ENCODE results near the gene TFAP2E. TPM values are rescaled to one million over a fixed set of nuclear protein-coding genes. Genes with fewer than 3 reads are reported as not detected.
A peak's percentile ranks its signal among the peaks of the same experiment; 100 is the strongest.

Gene TFAP2E
- total RNA-seq, 2 donors from 2014 or later = 0.62 to 0.66 TPM

GRCh38 chr1:35574125-35574654 lies 1.1 kb downstream of the TFAP2E start:
- H3K4me1 ChIP-seq (ENCODE audit: control insufficient read depth, insufficient read depth, low read length) = no peaks in the 10 kb centered on the region
- WGBS, 2 experiments (ENCODE audit: insufficient coverage in 1 of 2, insufficient read length in 1 of 2) = 50 to 79% methylated on average over 10 to 48 of the region's 48 CpGs
- no peaks in the 10 kb centered on the region for H3K36me3 ChIP-seq (ENCODE audit: control insufficient read depth, insufficient read depth, low read length)
- peaks cover 96% of the 10 kb centered on the region for H3K27me3 Mint-ChIP-seq (ENCODE audit: insufficient read depth)
- no peaks in the 10 kb centered on the region for H3K9me3 ChIP-seq (ENCODE audit: control insufficient read depth, low read length)
- no peak overlapping the region for H3K27ac Mint-ChIP-seq
- no peak overlapping the region for H3K4me3 ChIP-seq (ENCODE audit: low read length)
- no peak overlapping the region for H3K9ac ChIP-seq (ENCODE audit: extremely low read depth, low read length, poor library complexity, severe bottlenecking)
- no peaks in the 10 kb centered on the region for H3K36me3 Mint-ChIP-seq (ENCODE audit: low read depth)
- peak; percentile 77 for DNase-seq
- TF ChIP-seq, protein P1, sequence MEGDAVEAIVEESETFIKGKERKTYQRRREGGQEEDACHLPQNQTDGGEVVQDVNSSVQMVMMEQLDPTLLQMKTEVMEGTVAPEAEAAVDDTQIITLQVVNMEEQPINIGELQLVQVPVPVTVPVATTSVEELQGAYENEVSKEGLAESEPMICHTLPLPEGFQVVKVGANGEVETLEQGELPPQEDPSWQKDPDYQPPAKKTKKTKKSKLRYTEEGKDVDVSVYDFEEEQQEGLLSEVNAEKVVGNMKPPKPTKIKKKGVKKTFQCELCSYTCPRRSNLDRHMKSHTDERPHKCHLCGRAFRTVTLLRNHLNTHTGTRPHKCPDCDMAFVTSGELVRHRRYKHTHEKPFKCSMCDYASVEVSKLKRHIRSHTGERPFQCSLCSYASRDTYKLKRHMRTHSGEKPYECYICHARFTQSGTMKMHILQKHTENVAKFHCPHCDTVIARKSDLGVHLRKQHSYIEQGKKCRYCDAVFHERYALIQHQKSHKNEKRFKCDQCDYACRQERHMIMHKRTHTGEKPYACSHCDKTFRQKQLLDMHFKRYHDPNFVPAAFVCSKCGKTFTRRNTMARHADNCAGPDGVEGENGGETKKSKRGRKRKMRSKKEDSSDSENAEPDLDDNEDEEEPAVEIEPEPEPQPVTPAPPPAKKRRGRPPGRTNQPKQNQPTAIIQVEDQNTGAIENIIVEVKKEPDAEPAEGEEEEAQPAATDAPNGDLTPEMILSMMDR (conservative IDR thresholded peaks at IDR 0.05) = no peak
- no peak overlapping the region for H3K4me3 Mint-ChIP-seq
- H3K27ac ChIP-seq (ENCODE audit: low read depth, low read length) = no peak overlapping the region
- H3K4me1 Mint-ChIP-seq = peaks cover 11% of the 10 kb centered on the region
- H3K27me3 ChIP-seq (ENCODE audit: control insufficient read depth, insufficient read depth, low read length, poor library complexity, severe bottlenecking) = peaks cover 92% of the 10 kb centered on the region
- H3K9me3 Mint-ChIP-seq = no peaks in the 10 kb centered on the region

- H3K27ac Mint-ChIP-seq = no peak overlapping the region
- no peak overlapping the region for H3K27ac ChIP-seq (ENCODE audit: low read depth, low read length)
- H3K36me3 Mint-ChIP-seq (ENCODE audit: low read depth) = no peaks in the 10 kb centered on the region
- no peak overlapping the region for H3K4me3 Mint-ChIP-seq
- no peaks in the 10 kb centered on the region for H3K36me3 ChIP-seq (ENCODE audit: control insufficient read depth, insufficient read depth, low read length)
- no peaks in the 10 kb centered on the region for H3K4me1 ChIP-seq (ENCODE audit: control insufficient read depth, insufficient read depth, low read length)
- peaks cover 90% of the 10 kb centered on the region for H3K27me3 ChIP-seq (ENCODE audit: control insufficient read depth, insufficient read depth, low read length, poor library complexity, severe bottlenecking)
- no peak overlapping the region for H3K9ac ChIP-seq (ENCODE audit: extremely low read depth, low read length, poor library complexity, severe bottlenecking)
- no peaks in the 10 kb centered on the region for H3K9me3 Mint-ChIP-seq
- TF ChIP-seq, protein P1 (conservative IDR thresholded peaks at IDR 0.05) = no peak
- 77% methylated on average over 13 to 30 of the region's 30 CpGs for WGBS, 2 experiments (ENCODE audit: insufficient coverage in 1 of 2, insufficient read length in 1 of 2)
- peak; percentile 73 for DNase-seq
- no peaks in the 10 kb centered on the region for H3K9me3 ChIP-seq (ENCODE audit: control insufficient read depth, low read length)
- peaks cover 11% of the 10 kb centered on the region for H3K4me1 Mint-ChIP-seq
- H3K27me3 Mint-ChIP-seq (ENCODE audit: insufficient read depth) = peaks cover 93% of the 10 kb centered on the region
- H3K4me3 ChIP-seq (ENCODE audit: low read length) = no peak overlapping the region
Measured at GRCh38 chr1:35574655-35575415, 1.7 kb downstream of the TFAP2E start.

DNA sequence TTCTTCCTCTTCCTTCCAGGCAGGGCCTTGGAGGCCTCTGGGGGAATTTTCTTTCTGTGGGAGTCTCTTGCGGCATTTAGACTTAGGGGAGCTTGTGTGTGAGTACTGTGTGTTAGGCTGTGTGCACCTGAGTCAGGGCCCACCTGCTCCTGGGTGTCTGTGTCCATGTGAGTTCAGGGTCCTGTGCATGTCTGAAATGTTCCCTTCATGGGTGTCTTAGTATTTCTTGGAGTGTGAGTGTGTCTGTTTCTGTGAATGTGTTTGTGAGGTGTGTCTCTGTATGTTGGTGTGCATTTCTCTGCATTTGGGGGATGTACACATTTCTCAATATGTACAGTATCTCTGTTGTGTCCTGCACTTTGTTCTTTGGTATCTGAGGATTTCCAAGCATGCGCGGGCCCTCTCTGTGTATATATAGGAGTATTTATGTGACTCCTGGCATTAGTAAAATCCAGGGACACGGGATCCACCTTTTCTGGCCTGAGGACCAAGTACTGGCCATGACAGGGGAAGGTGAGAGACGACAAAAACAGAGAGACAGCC lies 2.4 kb downstream of the TFAP2E start:
- no peak overlapping the region for H3K4me3 Mint-ChIP-seq
- H3K4me1 Mint-ChIP-seq = peaks cover 11% of the 10 kb centered on the region
- H3K27ac Mint-ChIP-seq = no peak overlapping the region
- H3K9me3 Mint-ChIP-seq = no peaks in the 10 kb centered on the region
- 76 to 87% methylated on average over 4 to 5 of the region's 5 CpGs for WGBS, 2 experiments (ENCODE audit: insufficient coverage in 1 of 2, insufficient read length in 1 of 2)
- no peaks in the 10 kb centered on the region for H3K9me3 ChIP-seq (ENCODE audit: control insufficient read depth, low read length)
- peaks cover 83% of the 10 kb centered on the region for H3K27me3 ChIP-seq (ENCODE audit: control insufficient read depth, insufficient read depth, low read length, poor library complexity, severe bottlenecking)
- H3K9ac ChIP-seq (ENCODE audit: extremely low read depth, low read length, poor library complexity, severe bottlenecking) = no peak overlapping the region
- no peaks in the 10 kb centered on the region for H3K36me3 ChIP-seq (ENCODE audit: control insufficient read depth, insufficient read depth, low read length)
- H3K27me3 Mint-ChIP-seq (ENCODE audit: insufficient read depth) = peaks cover 91% of the 10 kb centered on the region
- no peak for DNase-seq
- no peaks in the 10 kb centered on the region for H3K36me3 Mint-ChIP-seq (ENCODE audit: low read depth)
- no peaks in the 10 kb centered on the region for H3K4me1 ChIP-seq (ENCODE audit: control insufficient read depth, insufficient read depth, low read length)
- TF ChIP-seq, protein P1 (conservative IDR thresholded peaks at IDR 0.05) = no peak
- no peak overlapping the region for H3K4me3 ChIP-seq (ENCODE audit: low read length)
- no peak overlapping the region for H3K27ac ChIP-seq (ENCODE audit: low read depth, low read length)
